Measurements from ENCODE around the gene GEN1.
A peak's percentile ranks its signal among the peaks of the same experiment; 100 is the strongest.
"Not testable (repeated sequence)": the region's sequence is repeated elsewhere in the genome, so short reads cannot be mapped to it uniquely, and the experiment has no call there.

The GEN1 gene

GRCh38 chr2:17800219-17800618 lies 46.3 kb downstream of the GEN1 start:
- no peak for DNase-seq

- peak; percentile 44 for DNase-seq
Measured at GRCh38 chr2:17800693-17801458, 46.9 kb downstream of the GEN1 start.

DNA sequence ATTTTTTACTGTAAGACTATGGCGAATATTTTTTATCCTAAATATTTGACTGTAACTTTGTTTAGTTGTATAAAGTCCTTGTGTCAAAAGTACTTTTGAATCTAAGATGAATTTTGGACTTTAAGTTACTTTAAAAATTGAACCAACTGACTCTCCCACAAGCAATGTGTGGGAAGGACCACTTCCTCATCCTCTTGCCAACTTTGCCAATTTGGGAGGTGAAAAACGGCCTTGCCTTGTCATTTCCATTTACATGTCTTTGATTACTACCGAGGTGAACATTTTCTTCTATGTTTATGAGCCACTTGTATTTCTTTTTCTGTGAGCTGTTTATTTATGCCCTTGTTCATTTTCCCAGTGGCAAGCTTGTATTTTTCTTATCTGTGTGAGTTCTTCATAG lies 49.6 kb downstream of the GEN1 start:
- DNase-seq, result no peak

- DNase-seq, result no peak
Measured at GRCh38 chr2:17804358-17804757, 50.4 kb downstream of the GEN1 start.

GRCh38 chr2:17805166-17805565 lies 51.2 kb downstream of the GEN1 start:
- no peak for DNase-seq

GRCh38 chr2:17805717-17806363 lies 51.9 kb downstream of the GEN1 start:
- no peak for DNase-seq

- no peak for DNase-seq
Measured at GRCh38 chr2:17813010-17813741, 59.2 kb downstream of the GEN1 start.

DNA sequence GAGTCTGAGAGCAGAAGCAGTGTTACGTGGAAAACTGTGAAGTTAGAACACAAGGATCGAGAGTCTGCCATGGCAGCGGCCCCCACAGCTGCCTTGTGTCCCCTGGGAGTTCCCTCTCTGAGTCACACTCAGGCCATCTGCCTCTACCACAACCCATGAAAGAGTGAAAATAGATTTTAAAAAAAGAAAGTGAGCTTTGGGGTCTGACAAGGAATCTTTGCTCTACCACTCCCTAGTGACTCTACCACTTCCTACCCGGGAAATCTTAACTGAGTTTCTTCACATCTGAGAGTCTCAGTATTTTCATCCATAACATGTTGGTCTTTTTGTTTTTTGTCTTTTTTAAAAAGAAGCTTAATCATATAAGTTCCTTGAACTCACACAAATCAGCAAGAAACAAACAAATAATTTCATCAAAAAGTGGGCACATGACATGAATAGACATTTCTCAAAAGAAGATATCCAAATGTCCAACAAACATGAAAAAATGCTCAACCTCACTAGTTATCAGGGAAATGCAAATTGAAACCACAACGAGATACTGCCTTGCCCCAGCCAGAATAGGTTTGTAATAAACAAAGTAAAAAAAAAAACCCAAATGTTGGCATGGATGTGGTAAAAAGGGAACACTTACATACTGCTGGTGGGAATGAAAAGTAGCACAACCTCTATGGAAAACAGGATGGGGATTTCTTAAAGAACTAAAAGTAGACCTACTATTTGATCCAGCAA lies 60.0 kb downstream of the GEN1 start:
- DNase-seq, result no peak

- DNase-seq, result no peak
Measured at GRCh38 chr2:17814601-17815000, 60.7 kb downstream of the GEN1 start.

- no peak for DNase-seq
Measured at GRCh38 chr2:17815468-17816184, 61.7 kb downstream of the GEN1 start.

- DNase-seq, result no peak
Measured at GRCh38 chr2:17816396-17817245, 62.7 kb downstream of the GEN1 start, which contains the start of gene MSGN1. TSS of gene MSGN1 (plus strand) at chr2:17816460. CDS start at chr2:17816519, 59 bp downstream.

GRCh38 chr2:17818235-17818815 lies 64.4 kb downstream of the GEN1 start:
- DNase-seq, result no peak

DNA sequence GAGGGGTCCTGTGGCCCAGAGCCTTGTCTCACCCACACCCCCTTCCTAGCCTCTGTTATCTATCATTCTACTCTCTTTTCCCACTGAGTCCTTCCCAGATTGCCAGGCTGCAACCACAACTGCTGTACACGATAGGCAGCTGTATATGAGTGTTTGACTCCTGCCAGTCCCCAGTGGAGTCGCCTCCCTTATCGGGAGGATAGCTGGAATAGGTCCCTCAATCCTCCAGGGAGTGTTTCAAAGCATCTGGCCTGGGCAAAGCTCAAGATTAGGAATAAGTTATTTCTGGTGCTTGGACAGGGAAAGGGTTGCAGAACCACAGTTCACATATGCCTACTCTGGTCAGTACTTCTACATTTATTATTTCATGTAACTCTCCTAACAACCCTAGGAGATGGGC lies 67.1 kb downstream of the GEN1 start:
- no peak for DNase-seq

DNA sequence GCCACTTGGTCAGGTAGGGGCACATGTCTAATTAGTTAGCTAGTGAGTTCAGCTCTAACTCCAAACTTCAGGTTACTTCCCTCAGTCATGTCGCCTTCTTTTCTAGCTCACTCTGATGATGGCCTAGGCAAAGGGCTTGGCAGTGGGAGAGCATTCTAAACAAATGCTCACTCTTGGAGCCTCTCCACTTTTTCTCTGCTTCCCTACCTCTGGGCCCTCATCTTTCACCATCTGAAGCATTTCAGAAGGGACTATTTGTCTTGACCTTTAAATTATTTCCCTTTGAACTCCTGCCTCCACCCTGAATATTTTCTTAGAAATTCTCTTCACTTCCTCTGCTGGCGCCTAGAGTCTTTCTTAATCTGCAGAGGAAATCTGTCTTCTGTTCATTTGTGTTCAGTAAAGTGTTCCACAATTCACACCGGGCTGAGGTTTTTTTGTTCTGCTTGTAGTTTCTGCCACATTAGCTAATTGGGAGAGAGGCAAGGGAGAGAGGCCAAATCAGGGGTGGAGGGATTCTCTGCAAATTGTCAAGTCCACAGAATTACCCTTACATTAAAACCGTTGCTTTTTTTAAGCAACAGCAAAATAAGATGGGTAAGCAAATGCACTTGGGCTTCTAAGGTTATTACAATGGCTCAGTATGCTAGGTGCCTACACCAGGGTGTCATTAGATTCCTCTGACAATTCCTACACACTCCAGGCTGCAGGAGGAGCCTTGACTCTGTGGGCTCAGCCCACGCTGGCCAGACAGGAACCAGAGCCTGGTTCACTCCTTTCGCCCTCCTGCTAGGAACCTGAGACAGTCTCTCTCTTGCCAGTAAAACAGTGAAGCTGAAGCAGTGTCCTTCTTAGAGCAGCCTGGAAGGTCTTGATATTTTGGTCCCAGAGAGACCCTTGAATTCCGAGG lies 67.9 kb downstream of the GEN1 start:
- no peak for DNase-seq

GRCh38 chr2:17822445-17823117 lies 68.6 kb downstream of the GEN1 start:
- DNase-seq, result no peak

- not testable (repeated sequence) for DNase-seq
Measured at GRCh38 chr2:17823646-17824045, 69.7 kb downstream of the GEN1 start.

GRCh38 chr2:17827316-17827715 lies 73.4 kb downstream of the GEN1 start:
- DNase-seq, result no peak

GRCh38 chr2:17827785-17828184 lies 73.8 kb downstream of the GEN1 start:
- no peak for DNase-seq

Measured in NCI-H2107 (cell line).